OCI-LY7 (cell line): ENCODE measurements around the gene DNAAF8. TPM values are rescaled to one million over a fixed set of nuclear protein-coding genes. Genes with fewer than 3 reads are reported as not detected.

Experiments
- BruUV-seq: library from RNA; stranded (reverse); fragments of 400-500 nt; replicated peaks from 2 replicates; lab custom pipeline; 2021; lab: Mats Ljungman, UMichigan
- CTCF ChIA-PET: fragments of 300-600 bp; sonication (Branson Sonifier 250); formaldehyde crosslinking; loops from one replicate; lab custom pipeline; 2022; ENCODE audit warnings: antibody characterized with exemption; ENCODE audit not compliant: unreplicated experiment; lab: Charles Lee
- POLR2A ChIA-PET: fragments of 300-600 bp; sonication (Branson Sonifier 250); formaldehyde crosslinking; loops from one replicate; lab custom pipeline; 2022; ENCODE audit warnings: antibody characterized with exemption; lab: Charles Lee
- DNase-seq: peaks from one replicate; pipeline ENCODE4 v3.0.0-alpha.2; 2015; ENCODE audit warnings: low spot score
- H2AFZ ChIP-seq: fragments of 200-600 bp; sonication (generic), shearing (Covaris generic); 2 replicates; pipeline ENCODE4 v1.6.1; 2014; ENCODE audit warnings: mild to moderate bottlenecking, antibody characterized with exemption, low read length, moderate library complexity
- H3K27ac ChIP-seq: fragments of 200-600 bp; sonication (generic); 2 replicates; pipeline ENCODE4 v1.5.1; 2014; ENCODE audit warnings: mixed run types, low read depth, mild to moderate bottlenecking, moderate library complexity, low read length, inconsistent platforms; ENCODE audit not compliant: poor library complexity, severe bottlenecking
- H3K36me3 ChIP-seq: fragments of 200-600 bp; sonication (generic); 2 replicates; pipeline ENCODE4 v1.6.1; 2014; ENCODE audit warnings: mild to moderate bottlenecking, antibody characterized with exemption, low read length, moderate library complexity, mixed read lengths; ENCODE audit not compliant: insufficient read depth
- H3K4me1 ChIP-seq: fragments of 200-600 bp; sonication (generic); 2 replicates; pipeline ENCODE4 v1.5.1; 2014; ENCODE audit warnings: mild to moderate bottlenecking, low read length; ENCODE audit not compliant: insufficient read depth, poor library complexity, severe bottlenecking
- H3K4me2 ChIP-seq: fragments of 200-600 bp; sonication (generic); 2 replicates; pipeline ENCODE4 v1.6.1; 2014; ENCODE audit warnings: mild to moderate bottlenecking, low read length
- H3K4me3 ChIP-seq: fragments of 200-600 bp; sonication (generic); 2 replicates; pipeline ENCODE4 v1.5.1; 2014; ENCODE audit warnings: mild to moderate bottlenecking, low read depth, low read length; ENCODE audit not compliant: poor library complexity, severe bottlenecking
- H3K79me2 ChIP-seq: fragments of 200-600 bp; sonication (generic); 2 replicates; pipeline ENCODE4 v1.6.1; 2016; ENCODE audit warnings: low read depth, mild to moderate bottlenecking, low read length, moderate library complexity, mixed read lengths; ENCODE audit not compliant: insufficient read depth
- H3K9me2 ChIP-seq: fragments of 200-600 bp; sonication (generic); 2 replicates; pipeline ENCODE4 v1.6.1; 2016; ENCODE audit warnings: mild to moderate bottlenecking, low read length, mixed read lengths; ENCODE audit not compliant: insufficient read depth
- H3K9me3 ChIP-seq: fragments of 200-600 bp; sonication (generic); 2 replicates; pipeline ENCODE4 v1.6.1; 2014; ENCODE audit warnings: mild to moderate bottlenecking, mixed run types, low read length, mixed read lengths
- H4K20me1 ChIP-seq: fragments of 200-600 bp; sonication (generic); 2 replicates; pipeline ENCODE4 v1.6.1; 2014; ENCODE audit warnings: mild to moderate bottlenecking, antibody characterized with exemption, low read length, moderate library complexity, mixed read lengths; ENCODE audit not compliant: insufficient read depth
- CTCF ChIP-seq: fragments of 200-600 bp; sonication (generic); conservative IDR thresholded peaks from 2 replicates; pipeline ENCODE4 v1.5.1; 2014; ENCODE audit warnings: mild to moderate bottlenecking, antibody characterized with exemption, low read length, moderate library complexity, mixed read lengths
- EZH2phosphoT487 ChIP-seq: fragments of 200-600 bp; sonication (generic); IDR thresholded peaks from 2 replicates; pipeline ENCODE4 v1.6.1; 2018; ENCODE audit warnings: low read depth, borderline replicate concordance, mild to moderate bottlenecking, mixed run types, antibody characterized with exemption, low read length, moderate library complexity, mixed read lengths
- intact Hi-C: fragments of 100-400 bp; cut with micrococcal nuclease; formaldehyde crosslinking; loops from one replicate; pipeline ENCODE4 v1.10.0; 2022; ENCODE audit not compliant: unreplicated experiment
- total RNA-seq, 2 experiments: library from RNA; depleted of rRNA in 1 of 2; stranded (reverse); fragments of >200 nt in 1 of 2; shearing (Covaris generic) in 1 of 2; gene quantifications; 2 replicates each; pipeline ENCODE4 v1.2.3, GENCODE V29; 2014 to 2022

DNAAF8 gene
- total RNA-seq, 2 experiments from 2014 or later, result 0.38 to 1.1 TPM

GRCh38 chr16:4795828-4796572 lies 61.7 kb downstream of the DNAAF8 start:
- no peaks in the 10 kb centered on the region for H3K36me3 ChIP-seq
- intact Hi-C loops, result no loop called here
- H3K79me2 ChIP-seq, result no peaks in the 10 kb centered on the region
- BruUV-seq, result no TSS peak
- H4K20me1 ChIP-seq, result no peaks in the 10 kb centered on the region
- no peak overlapping the region for H2AFZ ChIP-seq
- DNase-seq, result no peak
- H3K4me1 ChIP-seq, result peaks cover 5% of the 10 kb centered on the region
- no peaks in the 10 kb centered on the region for H3K9me2 ChIP-seq
- no peak overlapping the region for H3K27ac ChIP-seq
- ChIA-PET CTCF (no interaction called here), POLR2A (no interaction called here)
- no peak overlapping the region for H3K4me2 ChIP-seq
- H3K4me3 ChIP-seq, result no peak overlapping the region
- no peaks in the 10 kb centered on the region for H3K9me3 ChIP-seq
- TF ChIP-seq CTCF (no peak), EZH2phosphoT487 (no peak)

DNA sequence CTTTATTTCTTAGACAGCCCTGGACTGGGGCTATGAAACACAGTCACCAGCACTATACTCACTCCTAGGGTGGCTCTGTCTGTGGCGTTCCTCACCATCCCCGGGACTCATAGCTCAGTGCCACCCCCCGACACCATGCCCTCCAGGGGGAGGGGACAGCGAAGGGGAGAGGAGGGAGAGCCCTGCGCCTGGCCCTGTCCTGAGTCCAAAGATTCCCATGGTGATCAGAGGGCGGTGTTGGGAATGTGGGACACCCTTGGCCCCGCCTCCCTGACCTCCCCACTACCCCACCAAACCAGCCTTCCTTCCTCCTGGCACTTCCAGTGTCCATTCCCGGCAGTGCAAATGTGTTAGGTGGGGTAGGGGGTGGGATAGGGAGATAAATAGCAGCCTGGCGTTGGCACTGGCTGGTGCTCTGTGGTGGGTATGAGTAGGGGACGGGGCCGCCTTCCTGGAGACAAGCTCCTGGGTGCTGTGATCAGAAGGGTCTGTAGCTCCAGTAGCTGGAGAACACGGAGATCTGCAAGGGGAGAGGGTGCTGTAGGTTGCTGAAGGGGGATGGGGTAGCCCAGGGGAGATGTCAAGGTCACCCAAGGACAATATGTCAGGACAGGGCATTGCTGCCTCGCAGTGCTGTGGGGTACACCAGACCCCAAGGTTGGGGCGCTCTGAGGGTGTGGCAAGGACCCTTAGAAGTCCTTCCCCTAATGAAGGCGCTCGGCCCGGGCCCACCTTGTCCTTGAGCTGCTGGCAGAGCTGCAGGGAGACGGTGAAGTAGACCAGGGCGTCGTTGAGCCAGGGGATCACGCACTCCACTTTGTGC lies 62.9 kb downstream of the DNAAF8 start:
- no peaks in the 10 kb centered on the region for H3K79me2 ChIP-seq
- CTCF ChIA-PET, result no interaction called here
- TF ChIP-seq CTCF, result no peak
- no peak for TF ChIP-seq EZH2phosphoT487
- H4K20me1 ChIP-seq, result no peaks in the 10 kb centered on the region
- no peaks in the 10 kb centered on the region for H3K36me3 ChIP-seq
- H3K4me3 ChIP-seq, result no peak overlapping the region
- H2AFZ ChIP-seq, result no peak overlapping the region
- no TSS peak for BruUV-seq
- no peaks in the 10 kb centered on the region for H3K9me3 ChIP-seq
- POLR2A ChIA-PET, result no interaction called here
- H3K27ac ChIP-seq, result no peak overlapping the region
- peaks cover 14% of the 10 kb centered on the region for H3K4me1 ChIP-seq
- intact Hi-C loops, result no loop called here
- no peak overlapping the region for H3K4me2 ChIP-seq
- no peaks in the 10 kb centered on the region for H3K9me2 ChIP-seq
- no peak for DNase-seq

GRCh38 chr16:4797805-4798252 lies 63.5 kb downstream of the DNAAF8 start:
- ChIA-PET POLR2A (no interaction called here), CTCF (no interaction called here)
- Histone ChIP-seq H3K79me2 (no peaks in the 10 kb centered on the region), H3K27ac (no peak overlapping the region), H3K9me3 (no peaks in the 10 kb centered on the region), H3K9me2 (no peaks in the 10 kb centered on the region), H3K4me1 (peaks cover 14% of the 10 kb centered on the region), H3K4me3 (no peak overlapping the region), H4K20me1 (no peaks in the 10 kb centered on the region), H3K36me3 (no peaks in the 10 kb centered on the region), H2AFZ (no peak overlapping the region), H3K4me2 (no peak overlapping the region)
- DNase-seq, result no peak
- BruUV-seq, result no TSS peak
- intact Hi-C loops, result no loop called here
- TF ChIP-seq CTCF (no peak), EZH2phosphoT487 (no peak)
